Brain microvascular endothelial cell (primary cell): Measurements from ENCODE around the gene MSRB1.

Experiments used
- DNase-seq: peaks from one replicate; pipeline ENCODE4 v3.0.0-alpha.2; 2020
- H3K27ac ChIP-seq: fragments of 250-450 bp; sonication (Bioruptor Pico); 2 replicates; pipeline ENCODE4 v1.5.1; 2020; ENCODE audit warnings: mild to moderate bottlenecking, moderate library complexity
- H3K27me3 ChIP-seq: fragments of 250-450 bp; sonication (Bioruptor Pico); replicated peaks from 2 replicates; pipeline ENCODE4 v1.5.1; 2020; ENCODE audit warnings: mild to moderate bottlenecking
- H3K36me3 ChIP-seq: fragments of 250-450 bp; sonication (Bioruptor Pico); replicated peaks from 2 replicates; pipeline ENCODE4 v1.5.1; 2020; ENCODE audit warnings: mild to moderate bottlenecking
- H3K4me3 ChIP-seq: 2 replicates; pipeline ENCODE4 v1.5.1; 2011; ENCODE audit warnings: low read depth, mild to moderate bottlenecking, control low read depth, low read length, moderate library complexity
- in situ Hi-C: cut with HindIII; loops from 2 replicates; pipeline ENCODE4 v1.10.0; 2017; ENCODE audit warnings: low sequenced_read_pairs, low pct_ligation_motif_present
- TF ChIP-seq, protein P1 (sequence below): IDR thresholded peaks from 2 replicates; pipeline ENCODE4 v1.5.1; 2011; ENCODE audit warnings: low read depth, mild to moderate bottlenecking, moderate library complexity, low read length, control low read depth, inconsistent platforms; ENCODE audit errors: missing control alignments

The MSRB1 gene

DNA sequence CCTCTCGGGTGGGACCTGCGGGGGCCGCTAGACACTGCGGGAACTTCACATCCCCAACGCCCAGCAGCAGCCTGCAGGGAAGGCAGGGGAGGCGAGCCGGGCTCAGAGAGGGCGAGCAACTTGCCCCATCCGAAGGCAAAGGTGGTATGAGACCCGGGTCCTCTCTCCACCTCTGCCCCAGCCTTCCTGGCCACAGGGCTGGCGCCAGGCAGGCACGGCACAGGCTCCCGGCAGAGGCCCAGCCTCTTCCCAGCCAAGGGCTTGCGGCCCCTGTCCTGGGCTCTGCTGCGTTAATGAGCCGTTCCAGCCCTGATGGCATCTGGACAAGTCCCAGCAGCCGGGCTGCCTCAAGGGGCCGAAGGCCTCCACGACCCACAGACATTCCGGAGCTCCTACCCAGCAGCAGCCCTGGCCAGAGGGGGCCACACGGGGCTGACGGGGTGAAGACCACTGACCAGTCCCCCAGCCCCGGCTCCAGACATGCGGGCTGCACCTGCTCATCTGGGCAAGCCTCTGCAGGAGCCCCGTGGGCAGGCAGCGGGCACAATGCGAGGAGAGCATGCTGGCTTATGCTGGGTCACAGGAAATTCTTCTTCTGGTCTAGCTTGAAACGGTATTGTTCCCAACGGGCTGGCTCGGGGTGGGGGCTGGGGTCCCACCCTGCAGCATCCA, 23.5 kb downstream of the MSRB1 start:
- in situ Hi-C loops, result no loop called here
- no peak overlapping the region for H3K4me3 ChIP-seq
- peaks cover 75% of the 10 kb centered on the region for H3K27me3 ChIP-seq
- no peaks in the 10 kb centered on the region for H3K36me3 ChIP-seq
- H3K27ac ChIP-seq, result no peak overlapping the region
- DNase-seq, result no peak
- TF ChIP-seq, protein P1, sequence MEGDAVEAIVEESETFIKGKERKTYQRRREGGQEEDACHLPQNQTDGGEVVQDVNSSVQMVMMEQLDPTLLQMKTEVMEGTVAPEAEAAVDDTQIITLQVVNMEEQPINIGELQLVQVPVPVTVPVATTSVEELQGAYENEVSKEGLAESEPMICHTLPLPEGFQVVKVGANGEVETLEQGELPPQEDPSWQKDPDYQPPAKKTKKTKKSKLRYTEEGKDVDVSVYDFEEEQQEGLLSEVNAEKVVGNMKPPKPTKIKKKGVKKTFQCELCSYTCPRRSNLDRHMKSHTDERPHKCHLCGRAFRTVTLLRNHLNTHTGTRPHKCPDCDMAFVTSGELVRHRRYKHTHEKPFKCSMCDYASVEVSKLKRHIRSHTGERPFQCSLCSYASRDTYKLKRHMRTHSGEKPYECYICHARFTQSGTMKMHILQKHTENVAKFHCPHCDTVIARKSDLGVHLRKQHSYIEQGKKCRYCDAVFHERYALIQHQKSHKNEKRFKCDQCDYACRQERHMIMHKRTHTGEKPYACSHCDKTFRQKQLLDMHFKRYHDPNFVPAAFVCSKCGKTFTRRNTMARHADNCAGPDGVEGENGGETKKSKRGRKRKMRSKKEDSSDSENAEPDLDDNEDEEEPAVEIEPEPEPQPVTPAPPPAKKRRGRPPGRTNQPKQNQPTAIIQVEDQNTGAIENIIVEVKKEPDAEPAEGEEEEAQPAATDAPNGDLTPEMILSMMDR, result no peak

DNA sequence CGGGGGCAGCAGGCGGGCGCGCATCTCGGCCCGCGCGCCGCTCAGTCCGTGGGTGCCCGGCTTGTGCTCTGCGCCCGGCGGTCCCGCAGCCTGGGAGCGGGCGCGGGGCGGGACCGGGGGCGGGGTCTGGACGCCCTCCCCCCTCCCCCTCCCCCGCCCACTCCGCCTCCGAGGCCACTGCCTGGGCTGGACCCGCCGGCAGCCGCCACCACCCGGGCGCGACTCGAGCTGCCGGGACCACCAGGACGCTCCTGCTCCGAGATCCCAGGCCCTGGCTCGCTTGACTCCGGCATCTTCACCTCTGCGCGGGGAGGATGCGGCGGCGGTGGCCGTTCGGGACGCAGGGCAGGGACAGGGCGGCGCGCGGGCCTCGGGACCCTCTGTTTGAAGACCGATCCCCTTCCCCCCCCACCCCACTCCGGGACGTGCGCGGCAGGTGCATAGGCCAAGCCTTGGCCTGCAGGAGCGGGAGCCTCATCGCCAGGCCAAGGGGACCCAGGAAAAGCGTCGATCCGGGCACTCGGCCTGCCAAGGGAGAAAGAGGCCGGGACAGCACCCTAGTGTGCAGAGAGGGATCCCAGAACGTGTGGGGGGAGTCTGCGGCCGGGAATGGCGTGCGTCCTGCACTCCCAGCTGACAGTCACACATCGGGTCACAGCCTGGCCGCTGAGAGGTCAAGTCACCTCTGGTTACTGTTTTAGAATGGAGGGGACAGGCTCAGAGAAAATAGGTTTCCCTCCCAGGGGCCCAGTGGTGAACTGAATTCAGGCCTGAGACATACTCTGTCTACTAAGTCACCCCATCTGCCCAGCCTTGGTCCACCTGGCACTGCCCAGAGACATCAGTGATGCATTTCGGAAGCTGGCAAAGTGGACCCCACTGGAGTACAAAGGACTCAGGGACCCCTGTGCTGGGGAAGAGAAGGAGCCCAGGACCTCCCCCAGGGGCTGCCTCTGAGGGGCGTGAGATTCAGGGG, 24.4 kb downstream of the MSRB1 start, which contains the start of gene HS3ST6:
HS3ST6 (minus strand) TSS at position 65 of the 976 bp plus-strand sequence. CDS start 92 bp downstream, outside the sequence.
- no peak for DNase-seq
- H3K36me3 ChIP-seq, result no peaks in the 10 kb centered on the region
- H3K27ac ChIP-seq, result no peak within 1 kb of the TSS
- peaks cover 80% of the 10 kb centered on the region for H3K27me3 ChIP-seq
- TF ChIP-seq, protein P1, result no peak
- H3K4me3 ChIP-seq, result no peak within 1 kb of the TSS
- in situ Hi-C loops, result no loop called here

DNA sequence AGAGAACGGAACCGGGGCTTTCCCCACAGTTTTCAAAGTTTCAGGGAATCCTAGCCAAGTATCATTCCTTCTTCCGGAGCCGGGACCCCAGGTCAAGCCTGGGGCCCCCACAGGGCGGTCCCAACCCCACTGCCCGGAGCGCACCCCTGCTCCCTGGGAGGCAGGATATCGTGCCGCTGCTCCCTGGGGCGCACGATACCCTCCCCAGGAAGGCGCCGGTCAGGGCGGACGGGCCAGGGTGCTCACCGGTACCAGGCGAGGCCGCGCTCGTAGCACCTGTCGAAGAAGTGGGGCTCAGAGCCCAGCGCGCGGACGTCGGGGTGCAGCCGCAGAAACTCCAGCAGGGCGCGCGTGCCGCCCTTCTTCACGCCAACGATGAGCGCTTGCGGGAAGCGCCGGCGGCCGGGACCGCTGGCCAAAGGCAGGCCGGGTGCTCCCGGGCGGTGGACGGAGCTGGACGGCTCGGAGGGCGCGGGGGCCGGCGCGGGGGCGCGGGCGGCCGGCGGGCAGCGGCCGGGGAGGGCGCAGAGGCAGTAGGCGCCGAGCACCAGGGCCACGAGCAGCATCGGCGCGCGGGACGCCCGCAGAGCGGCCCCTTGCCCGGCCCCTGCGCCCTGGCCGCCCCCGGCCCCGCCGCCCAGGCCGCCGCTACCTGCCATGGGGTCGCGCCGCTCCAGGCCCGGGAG, 25.2 kb downstream of the MSRB1 start:
- TF ChIP-seq, protein P1, result no peak
- H3K36me3 ChIP-seq, result no peaks in the 10 kb centered on the region
- H3K27me3 ChIP-seq, result peaks cover 74% of the 10 kb centered on the region
- H3K4me3 ChIP-seq, result no peak overlapping the region
- DNase-seq, result no peak
- H3K27ac ChIP-seq, result no peak overlapping the region
- in situ Hi-C loops, result no loop called here

DNA sequence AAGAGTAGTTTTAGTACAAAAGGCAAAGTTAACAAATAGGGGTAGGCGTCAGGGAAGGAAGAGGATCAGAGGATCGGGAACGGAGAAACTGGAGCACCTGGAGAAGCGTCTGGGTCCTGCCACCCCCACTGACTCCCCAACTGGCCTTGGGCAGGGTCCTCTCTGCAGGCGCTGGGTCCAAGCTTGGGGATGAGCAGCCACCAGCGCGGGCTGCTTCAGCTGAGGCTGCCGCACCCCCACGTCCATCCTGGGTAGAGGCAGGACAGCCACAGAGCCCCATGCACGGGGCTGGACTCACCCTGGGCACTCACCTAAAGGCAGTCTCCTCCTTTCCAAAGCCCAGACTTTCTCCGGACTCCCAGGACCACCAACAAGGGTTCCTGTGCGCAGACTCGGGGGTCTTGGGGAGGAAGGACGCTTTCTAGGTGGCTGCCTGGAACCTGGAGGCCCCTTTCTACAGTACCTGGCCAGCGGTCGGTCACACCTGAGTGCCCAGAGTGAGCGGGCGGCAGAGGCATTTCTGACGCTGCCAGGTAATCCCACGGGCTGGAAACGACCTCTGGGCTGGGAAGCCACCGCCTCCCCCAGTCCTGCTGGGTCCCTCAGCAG, 25.8 kb downstream of the MSRB1 start:
- TF ChIP-seq, protein P1, result no peak
- Histone ChIP-seq H3K27ac (no peak overlapping the region), H3K27me3 (peaks cover 69% of the 10 kb centered on the region), H3K4me3 (no peak overlapping the region), H3K36me3 (no peaks in the 10 kb centered on the region)
- DNase-seq, result no peak
- in situ Hi-C loops, result no loop called here

DNA sequence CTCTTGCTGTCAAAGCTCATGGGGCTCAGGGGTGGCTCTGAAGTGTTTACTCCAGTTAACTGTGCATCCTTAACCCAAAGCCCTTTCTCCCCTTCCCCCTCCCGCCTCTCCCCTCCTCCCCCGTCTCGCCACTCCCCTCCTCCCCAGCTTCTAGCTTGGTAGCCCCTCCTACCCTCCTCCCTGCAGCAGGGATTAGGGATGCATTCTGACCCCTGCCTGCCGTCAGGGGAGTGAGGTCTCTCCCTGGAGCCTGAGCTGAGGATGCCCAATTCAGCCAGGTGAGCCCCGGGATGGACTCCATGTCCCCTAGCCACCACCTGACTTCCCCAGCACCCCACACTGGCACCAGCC, 26.4 kb downstream of the MSRB1 start:
- TF ChIP-seq, protein P1, result no peak
- H3K36me3 ChIP-seq, result no peaks in the 10 kb centered on the region
- DNase-seq, result no peak
- no peak overlapping the region for H3K4me3 ChIP-seq
- peaks cover 67% of the 10 kb centered on the region for H3K27me3 ChIP-seq
- in situ Hi-C loops, result no loop called here
- H3K27ac ChIP-seq, result no peak overlapping the region
